Psoas muscle (tissue), 8 donors: ENCODE measurements around the gene SEMA6C. TPM values are rescaled to one million over a fixed set of nuclear protein-coding genes. Genes with fewer than 3 reads are reported as not detected.
A peak's percentile ranks its signal among the peaks of the same experiment; 100 is the strongest.

Experiments
- ATAC-seq, 4 donors: fragments of 200-7000 bp; cut with Tn5 transposase; one replicate each; pipeline ENCODE4 v1.9.1; 2020; ENCODE audit warnings: moderate library complexity in 3 of 4, mild to moderate bottlenecking in 2 of 4
- DNase-seq, 2 donors: peaks; one replicate each; pipeline ENCODE4 v3.0.0-alpha.2; 2020
- H3K27ac ChIP-seq: fragments of 200-600 bp; one replicate; pipeline ENCODE4 v1.8.0; 2022
- H3K27me3 ChIP-seq, 3 donors: fragments of 200-600 bp in 1 of 3; one replicate each; pipeline versions ENCODE4 v1.6.1 to v1.8.0; 2013 to 2022; ENCODE audit warnings: low read length in 2 of 3, mild to moderate bottlenecking in 2 of 3, moderate library complexity in 1 of 3; ENCODE audit not compliant: insufficient read depth in 3 of 3
- H3K36me3 ChIP-seq, 2 donors: fragments of 200-600 bp in 1 of 2; one replicate each; pipeline versions ENCODE4 v1.6.1 to v1.8.0; 2013 to 2022; ENCODE audit warnings: low read depth in 1 of 2, mild to moderate bottlenecking in 1 of 2, moderate library complexity in 1 of 2; ENCODE audit not compliant: insufficient read depth in 1 of 2
- H3K4me1 ChIP-seq: fragments of 200-600 bp; one replicate; pipeline ENCODE4 v1.8.0; 2022
- H3K4me3 ChIP-seq: fragments of 200-600 bp; one replicate; pipeline ENCODE4 v1.8.0; 2022; ENCODE audit warnings: mild to moderate bottlenecking
- H3K9me3 ChIP-seq: fragments of 200-600 bp; one replicate; pipeline ENCODE4 v1.8.0; 2022
- WGBS, 3 donors: extraction: QIAGEN DNeasy Blood & Tissue Kit; methylation state at CpG; one replicate each; pipeline versions ENCODE4 v1.1.6 to v1.1.7; 2013; 5-methylcytosine and 5-hydroxymethylcytosine counted together
- intact Hi-C, 2 donors: fragments of 100-400 bp; cut with DNase I; formaldehyde crosslinking; loops; one replicate each; pipeline versions ENCODE4 v1.11.0 to v1.14.2; 2022
- polyA plus RNA-seq, 3 donors: library from polyadenylated mRNA; stranded (reverse); fragments of 200-250 nt; gene quantifications; one replicate each; pipeline ENCODE4 v1.2.3, GENCODE V29; 2013
- total RNA-seq, 4 donors: library from RNA; stranded (reverse); fragmentation: NEBNext Ultra II Directional in 2 of 4; extraction: Animal tissue kit (Norgen Biotek cat#: 25700) in 2 of 4; gene quantifications; one replicate each; pipeline versions ENCODE4 v1.2.1 to v1.2.4, GENCODE V29; 2021 to 2023
- TF ChIP-seq, protein P1 (sequence below): fragments of 200-600 bp; IDR thresholded peaks from one replicate; pipeline ENCODE4 v1.8.0; 2022; ENCODE audit warnings: antibody characterized with exemption
- donor health status: healthy with polysubstance abuse.
- donor health status: DM: no; HTN: no; CAD: no; lungs with moderate emphysema.
- donor health status: Bipolar disorder and iron deficiency.
- donor health status: healthy.
- donor health status: DM: yes; HTN: yes; CAD: no.
- donor health status: DM: no; HTN: no; CAD: no.
- donor health status: DM: no; HTN: no; CAD: no.
- donor health status: DM: yes; HTN: yes; CAD: no.

The SEMA6C gene
- total and polyA plus RNA-seq, 7 donors, result 8.9 to 145 (median 56.3) TPM

DNA sequence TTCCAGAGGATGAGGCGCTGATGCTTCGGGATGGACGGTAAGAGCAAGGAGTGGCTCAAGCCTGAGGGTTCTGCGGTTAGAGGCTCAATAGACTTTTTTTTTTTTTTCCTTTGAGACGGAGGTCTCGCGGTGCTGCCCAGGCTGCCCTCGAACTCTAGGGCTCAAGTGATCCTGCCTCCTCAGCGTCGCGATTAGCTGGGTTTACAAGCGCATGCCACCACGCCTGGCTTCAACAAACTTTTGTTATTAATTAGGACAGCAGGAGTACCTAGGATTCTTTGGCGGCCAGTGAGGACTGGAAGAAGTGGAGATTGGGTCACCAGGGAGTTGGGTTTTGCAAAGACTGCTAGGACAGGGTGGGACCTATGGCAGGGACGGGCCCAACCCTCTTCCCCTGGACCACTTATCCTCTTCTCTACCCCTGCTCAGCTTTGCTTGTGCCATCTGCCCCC lies 20.1 kb upstream of the SEMA6C start:
- DNase-seq, result no peak
- TF ChIP-seq, protein P1, sequence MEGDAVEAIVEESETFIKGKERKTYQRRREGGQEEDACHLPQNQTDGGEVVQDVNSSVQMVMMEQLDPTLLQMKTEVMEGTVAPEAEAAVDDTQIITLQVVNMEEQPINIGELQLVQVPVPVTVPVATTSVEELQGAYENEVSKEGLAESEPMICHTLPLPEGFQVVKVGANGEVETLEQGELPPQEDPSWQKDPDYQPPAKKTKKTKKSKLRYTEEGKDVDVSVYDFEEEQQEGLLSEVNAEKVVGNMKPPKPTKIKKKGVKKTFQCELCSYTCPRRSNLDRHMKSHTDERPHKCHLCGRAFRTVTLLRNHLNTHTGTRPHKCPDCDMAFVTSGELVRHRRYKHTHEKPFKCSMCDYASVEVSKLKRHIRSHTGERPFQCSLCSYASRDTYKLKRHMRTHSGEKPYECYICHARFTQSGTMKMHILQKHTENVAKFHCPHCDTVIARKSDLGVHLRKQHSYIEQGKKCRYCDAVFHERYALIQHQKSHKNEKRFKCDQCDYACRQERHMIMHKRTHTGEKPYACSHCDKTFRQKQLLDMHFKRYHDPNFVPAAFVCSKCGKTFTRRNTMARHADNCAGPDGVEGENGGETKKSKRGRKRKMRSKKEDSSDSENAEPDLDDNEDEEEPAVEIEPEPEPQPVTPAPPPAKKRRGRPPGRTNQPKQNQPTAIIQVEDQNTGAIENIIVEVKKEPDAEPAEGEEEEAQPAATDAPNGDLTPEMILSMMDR, result no peak
- H3K36me3 ChIP-seq, result peaks cover 3 to 44% of the 10 kb centered on the region in 2 donors
- peak in 3 of 4 donors; percentile 0 to 8 (median 7) for ATAC-seq
- intact Hi-C loops, result no loop called here
- peak overlapping the region; percentile 92 for H3K27ac ChIP-seq
- WGBS, 3 donors, result 0 to 3% (median 2%) methylated on average over 15 of the region's 15 CpGs
- peak overlapping the region; percentile 80 for H3K4me3 ChIP-seq
- H3K4me1 ChIP-seq, result peaks cover 54% of the 10 kb centered on the region
- no peaks in the 10 kb centered on the region for H3K9me3 ChIP-seq
- H3K27me3 ChIP-seq, result no peaks in the 10 kb centered on the region

- Histone ChIP-seq H3K4me1 (peaks cover 48% of the 10 kb centered on the region), H3K27ac (peak within 1 kb of the TSS; percentile 92), H3K27me3 (no peaks in the 10 kb centered on the region), H3K36me3 (peaks cover 5 to 41% of the 10 kb centered on the region in 2 donors), H3K4me3 (peak within 1 kb of the TSS; percentile 80), H3K9me3 (no peaks in the 10 kb centered on the region)
- peak; percentile 97 to 98 for DNase-seq
- intact Hi-C loops, result no loop called here
- WGBS, 3 donors, result 0 to 1% (median 0%) methylated on average over 38 of the region's 38 CpGs
- peak; percentile 84 to 89 (median 85) for ATAC-seq
- TF ChIP-seq, protein P1, result no peak
Observed at GRCh38 chr1:151165738-151166504, 19.5 kb upstream of the SEMA6C start, which contains the start of the genes LYSMD1 and SCNM1. Gene LYSMD1 (minus strand): TSS chr1:151165902. CDS start chr1:151165258, 644 bp downstream. Gene SCNM1 (plus strand): TSS chr1:151166144. CDS start chr1:151166153, 9 bp downstream.

DNA sequence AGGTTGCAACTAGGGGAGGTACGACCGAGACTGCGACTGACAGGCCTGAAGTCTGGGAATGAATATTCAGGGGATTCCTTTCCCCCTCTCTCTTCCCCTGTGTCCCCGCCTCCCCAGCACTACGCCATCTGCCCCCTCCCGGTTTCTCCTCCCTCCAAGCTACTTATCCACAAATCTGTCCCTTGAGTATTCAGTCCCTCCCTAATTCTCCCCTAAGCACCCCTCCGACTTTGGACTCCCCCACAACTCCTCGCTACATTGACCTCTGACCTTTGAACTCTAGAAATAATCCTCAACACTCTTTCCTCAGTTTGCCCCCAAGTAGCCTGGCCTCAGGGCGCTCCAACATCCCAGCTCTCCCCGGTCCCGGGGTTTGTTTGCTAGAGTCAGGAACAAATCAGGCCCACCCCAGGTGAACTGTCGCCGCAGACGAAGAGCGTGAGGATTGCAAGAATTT lies 18.9 kb upstream of the SEMA6C start:
- H3K36me3 ChIP-seq, result peaks cover 5 to 41% of the 10 kb centered on the region in 2 donors
- intact Hi-C loops, result no loop called here
- peak overlapping the region; percentile 80 for H3K4me3 ChIP-seq
- 2 to 3% (median 3%) methylated on average over 14 to 15 of the region's 15 CpGs for WGBS, 3 donors
- H3K27me3 ChIP-seq, result no peaks in the 10 kb centered on the region
- ATAC-seq (peak; percentile 11 to 29 (median 18)), DNase-seq (peak; percentile 52 to 79)
- H3K27ac ChIP-seq, result peak overlapping the region; percentile 92
- peaks cover 42% of the 10 kb centered on the region for H3K4me1 ChIP-seq
- no peaks in the 10 kb centered on the region for H3K9me3 ChIP-seq
- TF ChIP-seq, protein P1, result no peak

DNA sequence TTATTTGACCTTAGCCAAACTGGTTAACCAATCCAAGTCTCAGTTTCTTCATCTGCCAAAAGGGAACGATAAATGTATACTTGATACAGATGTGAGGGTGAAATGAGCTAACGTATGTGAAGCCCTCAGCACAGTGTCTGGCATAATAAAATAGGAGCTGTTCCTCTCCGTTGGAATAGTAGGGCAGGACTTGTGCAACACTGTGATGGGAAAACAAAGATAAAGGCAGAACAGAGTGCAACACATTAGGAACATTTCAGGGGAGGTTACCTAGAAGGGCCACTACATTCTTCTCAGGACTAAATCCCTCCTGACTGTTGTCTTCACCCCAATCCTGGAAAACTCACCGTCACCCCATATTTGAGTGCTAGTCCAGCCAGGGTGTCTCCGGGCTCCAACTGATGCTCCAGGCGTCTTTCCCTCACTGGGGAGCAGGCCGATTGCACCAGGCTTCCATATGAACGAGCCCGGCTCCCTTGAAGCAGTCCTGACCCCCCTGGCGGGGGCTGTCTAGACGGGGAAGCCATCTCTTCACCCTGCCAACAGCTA lies 18.4 kb upstream of the SEMA6C start:
- DNase-seq (no peak), ATAC-seq (peak in 3 of 4 donors; percentile 12 to 30 (median 18))
- Histone ChIP-seq H3K9me3 (no peaks in the 10 kb centered on the region), H3K4me1 (peaks cover 37% of the 10 kb centered on the region), H3K36me3 (peaks cover 6 to 42% of the 10 kb centered on the region in 2 donors), H3K4me3 (peak overlapping the region; percentile 80), H3K27me3 (no peaks in the 10 kb centered on the region), H3K27ac (peak overlapping the region; percentile 92)
- intact Hi-C loops, result no loop called here
- 11 to 18% (median 12%) methylated on average over 11 of the region's 11 CpGs for WGBS, 3 donors
- TF ChIP-seq, protein P1, result no peak
